Measurements from ENCODE around the gene RNF20. TPM values are rescaled to one million over a fixed set of nuclear protein-coding genes. Genes with fewer than 3 reads are reported as not detected.

The RNF20 gene
- total RNA-seq, 4 donors from 2014 or later = 26.6 to 34.4 (median 29.7) TPM

DNA sequence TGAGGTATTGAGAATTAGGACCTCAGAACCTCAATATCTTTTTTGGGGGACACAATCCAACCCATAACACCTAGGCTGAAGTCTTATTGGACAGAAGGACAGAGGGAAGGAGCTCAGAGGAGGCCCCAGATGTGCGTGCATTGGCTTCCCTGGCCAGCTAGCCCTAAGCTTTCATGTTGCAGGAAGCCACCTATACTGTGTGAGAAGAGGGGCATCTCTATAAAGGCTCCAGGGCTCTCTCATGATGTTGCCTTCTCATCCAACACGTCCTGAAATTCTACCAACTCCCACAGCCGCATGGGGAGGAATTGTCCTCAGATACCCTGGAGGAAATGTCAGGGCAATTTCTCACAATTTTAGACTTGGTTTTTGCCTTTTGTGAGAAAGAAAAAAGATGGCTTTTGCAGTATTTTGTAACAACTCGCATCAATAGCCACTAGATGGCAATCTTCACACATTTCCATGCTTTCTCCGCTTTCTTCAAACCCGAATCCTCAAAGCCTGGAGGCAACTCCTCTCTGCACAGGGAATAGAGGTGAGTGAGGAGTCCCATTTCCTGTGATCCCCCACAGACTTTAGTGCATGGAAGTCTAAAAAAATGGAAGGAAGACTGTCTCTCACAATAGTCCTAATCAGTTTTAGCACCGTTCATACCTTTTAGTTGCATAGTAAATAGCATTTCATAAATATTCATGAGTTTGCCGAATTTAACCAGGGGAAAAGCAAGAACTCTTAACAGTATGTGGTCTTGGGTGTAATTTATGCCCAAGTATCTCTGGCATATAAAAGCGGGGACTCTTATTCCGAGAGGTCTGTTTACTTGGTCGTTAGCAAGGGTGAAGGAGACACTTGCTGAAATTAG, 68.5 kb downstream of the RNF20 start:
- H3K36me3 ChIP-seq = no peaks in the 10 kb centered on the region
- no peak overlapping the region for H3K4me3 ChIP-seq
- TF ChIP-seq POLR2A (IDR thresholded peaks at IDR 0.05) = no peak
- TF ChIP-seq, protein P1, sequence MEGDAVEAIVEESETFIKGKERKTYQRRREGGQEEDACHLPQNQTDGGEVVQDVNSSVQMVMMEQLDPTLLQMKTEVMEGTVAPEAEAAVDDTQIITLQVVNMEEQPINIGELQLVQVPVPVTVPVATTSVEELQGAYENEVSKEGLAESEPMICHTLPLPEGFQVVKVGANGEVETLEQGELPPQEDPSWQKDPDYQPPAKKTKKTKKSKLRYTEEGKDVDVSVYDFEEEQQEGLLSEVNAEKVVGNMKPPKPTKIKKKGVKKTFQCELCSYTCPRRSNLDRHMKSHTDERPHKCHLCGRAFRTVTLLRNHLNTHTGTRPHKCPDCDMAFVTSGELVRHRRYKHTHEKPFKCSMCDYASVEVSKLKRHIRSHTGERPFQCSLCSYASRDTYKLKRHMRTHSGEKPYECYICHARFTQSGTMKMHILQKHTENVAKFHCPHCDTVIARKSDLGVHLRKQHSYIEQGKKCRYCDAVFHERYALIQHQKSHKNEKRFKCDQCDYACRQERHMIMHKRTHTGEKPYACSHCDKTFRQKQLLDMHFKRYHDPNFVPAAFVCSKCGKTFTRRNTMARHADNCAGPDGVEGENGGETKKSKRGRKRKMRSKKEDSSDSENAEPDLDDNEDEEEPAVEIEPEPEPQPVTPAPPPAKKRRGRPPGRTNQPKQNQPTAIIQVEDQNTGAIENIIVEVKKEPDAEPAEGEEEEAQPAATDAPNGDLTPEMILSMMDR (IDR thresholded peaks at IDR 0.05 in 4 of 5, conservative IDR thresholded peaks at IDR 0.05 in 1 of 5) = peak in 4 of 5 experiments; percentile 15 to 62 (median 43)
- no peaks in the 10 kb centered on the region for H3K4me1 ChIP-seq
- intact Hi-C loops (cut with DNase I; ENCODE audit: low total_unique reads) = loop anchor here (5.0 kb wide), 1 partner anchor 125 kb away; no protein-coding TSS in a partner anchor
- no peaks in the 10 kb centered on the region for H3K9me3 ChIP-seq
- in situ Hi-C loops (cut with MboI; ENCODE audit: low sequenced_read_pairs in 4 of 4) = loop anchor here in 1 of 4 donors (5.0 kb wide), 1 partner anchor 125 kb away; no protein-coding TSS in a partner anchor
- H3K27ac ChIP-seq = no peak overlapping the region
- ATAC-seq (no peak), DNase-seq (no peak)
- no peaks in the 10 kb centered on the region for H3K27me3 ChIP-seq

DNA sequence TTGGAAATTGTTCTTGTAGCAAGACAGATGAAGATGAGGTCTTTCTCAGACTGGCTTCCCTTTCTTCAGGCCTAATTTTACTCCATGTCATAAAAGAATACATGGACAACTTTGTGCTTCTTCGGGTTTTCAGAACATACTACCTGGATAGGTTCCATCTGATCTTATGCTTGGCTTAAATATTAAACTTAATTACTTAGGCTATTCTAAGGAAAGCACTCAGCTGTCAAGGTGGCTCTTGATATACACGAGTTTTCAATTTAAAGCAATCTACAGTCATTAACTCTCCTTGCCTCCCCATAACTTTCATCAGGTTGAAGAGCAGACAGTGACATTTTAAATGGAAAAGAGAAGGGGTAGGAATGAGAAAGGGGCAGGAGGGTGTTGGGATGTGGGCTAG, 70.6 kb downstream of the RNF20 start:
- DNase-seq = no peak
- no peaks in the 10 kb centered on the region for H3K36me3 ChIP-seq
- TF ChIP-seq, protein P1 (IDR thresholded peaks at IDR 0.05 in 4 of 5, conservative IDR thresholded peaks at IDR 0.05 in 1 of 5) = no peak
- no peak for TF ChIP-seq POLR2A (IDR thresholded peaks at IDR 0.05)
- H3K27me3 ChIP-seq = no peaks in the 10 kb centered on the region
- no peak overlapping the region for H3K4me3 ChIP-seq
- no peaks in the 10 kb centered on the region for H3K4me1 ChIP-seq
- intact Hi-C loops (cut with DNase I; ENCODE audit: low total_unique reads) (loop anchor here (5.0 kb wide), 1 partner anchor 123 kb away; no protein-coding TSS in a partner anchor), in situ Hi-C loops (cut with MboI; ENCODE audit: low sequenced_read_pairs in 4 of 4) (loop anchor here in 1 of 4 donors (5.0 kb wide), 1 partner anchor 123 kb away; no protein-coding TSS in a partner anchor)
- no peak overlapping the region for H3K27ac ChIP-seq
- no peaks in the 10 kb centered on the region for H3K9me3 ChIP-seq
- ATAC-seq = no peak

DNA sequence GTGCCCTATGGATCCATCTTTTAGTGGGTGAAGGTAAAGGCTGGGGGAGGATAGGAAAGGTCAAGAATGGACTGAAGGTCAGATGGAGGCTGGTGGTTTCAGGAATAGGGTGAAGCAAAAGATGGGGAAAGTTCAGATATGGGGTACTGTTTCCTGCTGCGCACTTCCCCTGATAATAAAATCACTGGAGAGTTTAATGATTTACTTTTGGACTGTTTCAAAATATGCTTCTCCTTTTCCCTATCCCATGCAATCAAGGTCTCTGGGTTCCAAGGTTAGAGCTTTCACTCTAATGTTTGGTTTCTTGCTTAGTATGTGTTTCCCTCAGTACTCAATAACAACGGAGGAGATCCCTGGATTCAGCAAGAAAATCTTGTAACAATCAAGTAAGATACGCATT, 71.9 kb downstream of the RNF20 start:
- no peaks in the 10 kb centered on the region for H3K27me3 ChIP-seq
- intact Hi-C loops (cut with DNase I; ENCODE audit: low total_unique reads) = no loop called here
- DNase-seq (no peak), ATAC-seq (no peak)
- H3K4me3 ChIP-seq = no peak overlapping the region
- H3K36me3 ChIP-seq = no peaks in the 10 kb centered on the region
- in situ Hi-C loops (cut with MboI; ENCODE audit: low sequenced_read_pairs in 4 of 4) = no loop called here
- H3K27ac ChIP-seq = no peak overlapping the region
- H3K4me1 ChIP-seq = no peaks in the 10 kb centered on the region
- H3K9me3 ChIP-seq = no peaks in the 10 kb centered on the region
- TF ChIP-seq POLR2A (IDR thresholded peaks at IDR 0.05) = no peak
- TF ChIP-seq, protein P1 (IDR thresholded peaks at IDR 0.05 in 4 of 5, conservative IDR thresholded peaks at IDR 0.05 in 1 of 5) = no peak

Other genes with a start within 250 kb of the RNF20 start
- gene BAAT, start 148.8 kb upstream of the RNF20 start, total RNA-seq = 1 to 10 TPM in 3 of 4 donors, not detected in 1; 1.2 to 3.8 (median 1.3) TPM
- 10 to 100 TPM in 2 of 4 donors, 1 to 10 TPM in 2; 6.3 to 13.7 (median 10.2) TPM for gene MRPL50, start 135.2 kb upstream of the RNF20 start, total RNA-seq
- 10 to 100 TPM in 3 of 4 donors, 1 to 10 TPM in 1; 9.7 to 42.8 (median 12.2) TPM for gene ZNF189, start 135.0 kb upstream of the RNF20 start, total RNA-seq
- 1 to 10 TPM in 2 of 4 donors, not detected in 2; 5.1 to 8.7 TPM for gene ALDOB, start 98.1 kb upstream of the RNF20 start, total RNA-seq
- gene PPP3R2, start 61.1 kb downstream of the RNF20 start, total RNA-seq = not detected
- gene GRIN3A, start 204.8 kb downstream of the RNF20 start, total RNA-seq = not detected

All from gastrocnemius medialis (tissue), 4 donors.